SK-N-SH treated with all-trans-retinoic acid at 6 μM for 48 hours (cell line): ENCODE data around the gene FGD3.

Experiments
- ATAC-seq: fragments of 200-7000 bp; cut with Tn5 transposase; 3 replicates; pipeline ENCODE4 v1.9.1; 2020; ENCODE audit warnings: mild to moderate bottlenecking, moderate library complexity
- ARNTL ChIP-seq: fragments of 450-650 bp; formaldehyde crosslinking; IDR thresholded peaks from 2 replicates; pipeline ENCODE4 v1.5.0; 2020; ENCODE audit warnings: low read depth, mild to moderate bottlenecking, moderate library complexity, borderline replicate concordance
- BACH2 ChIP-seq: fragments of 250-450 bp; sonication (Bioruptor Pico); IDR thresholded peaks from 2 replicates; pipeline ENCODE4 v1.9.0; 2021; ENCODE audit warnings: mild to moderate bottlenecking, borderline replicate concordance
- CSDC2 ChIP-seq: fragments of 250-450 bp; sonication (Bioruptor Pico); IDR thresholded peaks from 2 replicates; pipeline ENCODE4 v1.5.0; 2020; ENCODE audit warnings: mild to moderate bottlenecking, moderate library complexity
- ESRRG ChIP-seq: fragments of 250-450 bp; sonication (Bioruptor Pico); IDR thresholded peaks from 2 replicates; pipeline ENCODE4 v1.6.1; 2021; ENCODE audit warnings: mild to moderate bottlenecking
- GLIS3 ChIP-seq: fragments of 250-450 bp; sonication (Bioruptor Pico); IDR thresholded peaks from 2 replicates; pipeline ENCODE4 v1.5.0; 2020; ENCODE audit warnings: mild to moderate bottlenecking, moderate library complexity
- ISL1 ChIP-seq: fragments of 250-450 bp; sonication (Bioruptor Pico); IDR thresholded peaks from 2 replicates; pipeline ENCODE4 v2.1.2; 2022; ENCODE audit warnings: mild to moderate bottlenecking, moderate library complexity
- OSR1 ChIP-seq: fragments of 250-450 bp; sonication (Bioruptor Pico); IDR thresholded peaks from 2 replicates; pipeline ENCODE4 v1.8.0; 2022; ENCODE audit warnings: moderate library complexity, mild to moderate bottlenecking, inconsistent platforms
- PPARA ChIP-seq: fragments of 250-450 bp; sonication (Bioruptor Pico); IDR thresholded peaks from 2 replicates; pipeline ENCODE4 v1.5.0; 2020; ENCODE audit warnings: mild to moderate bottlenecking, borderline replicate concordance
- RARB ChIP-seq: fragments of 250-450 bp; sonication (Bioruptor Pico); IDR thresholded peaks from 2 replicates; pipeline ENCODE4 v1.8.0; 2021; ENCODE audit warnings: mild to moderate bottlenecking, moderate library complexity
- SNAI2 ChIP-seq: fragments of 250-450 bp; sonication (Bioruptor Pico); IDR thresholded peaks from 2 replicates; pipeline ENCODE4 v1.5.0; 2020; ENCODE audit warnings: mild to moderate bottlenecking, moderate library complexity
- TOX ChIP-seq: fragments of 250-450 bp; sonication (Bioruptor Pico); IDR thresholded peaks from 2 replicates; pipeline ENCODE4 v1.8.0; 2021; ENCODE audit warnings: mild to moderate bottlenecking, moderate library complexity, borderline replicate concordance
- ZC3H10 ChIP-seq: fragments of 250-450 bp; sonication (Bioruptor Pico); IDR thresholded peaks from 2 replicates; pipeline ENCODE4 v1.5.1; 2021; ENCODE audit warnings: mild to moderate bottlenecking, moderate library complexity
- ZFP3 ChIP-seq: fragments of 250-450 bp; sonication (Bioruptor Pico); IDR thresholded peaks from 2 replicates; pipeline ENCODE4 v1.5.0; 2020; ENCODE audit warnings: mild to moderate bottlenecking, moderate library complexity
- ZFP30 ChIP-seq: fragments of 450-650 bp; formaldehyde crosslinking; IDR thresholded peaks from 2 replicates; pipeline ENCODE4 v1.5.0; 2022; ENCODE audit warnings: mild to moderate bottlenecking, moderate library complexity
- ZNF565 ChIP-seq: fragments of 450-650 bp; formaldehyde crosslinking; conservative IDR thresholded peaks from 2 replicates; pipeline ENCODE4 v1.5.0; 2020; ENCODE audit warnings: low read depth, mild to moderate bottlenecking, moderate library complexity
- ZNF70 ChIP-seq: fragments of 450-650 bp; formaldehyde crosslinking; IDR thresholded peaks from 2 replicates; pipeline ENCODE4 v1.5.0; 2020; ENCODE audit warnings: mild to moderate bottlenecking, moderate library complexity
- ZNF8 ChIP-seq: fragments of 450-650 bp; formaldehyde crosslinking; IDR thresholded peaks from 2 replicates; pipeline ENCODE4 v1.5.0; 2020; ENCODE audit warnings: mild to moderate bottlenecking, moderate library complexity
- TF ChIP-seq, protein P1 (sequence below): fragments of 250-450 bp; sonication (Bioruptor Pico); IDR thresholded peaks from 2 replicates; pipeline ENCODE4 v1.5.1; 2021; ENCODE audit warnings: mild to moderate bottlenecking, moderate library complexity
- TF ChIP-seq, protein P2 (sequence below): fragments of 250-450 bp; sonication (Bioruptor Pico); IDR thresholded peaks from 2 replicates; pipeline ENCODE4 v1.8.0; 2021; ENCODE audit warnings: low read depth, mild to moderate bottlenecking, moderate library complexity, borderline replicate concordance
- TF ChIP-seq, protein P3 (sequence below): fragments of 250-450 bp; sonication (Bioruptor Pico); IDR thresholded peaks from 2 replicates; pipeline ENCODE4 v1.8.0; 2020; ENCODE audit warnings: mild to moderate bottlenecking, moderate library complexity, borderline replicate concordance
- TF ChIP-seq, protein P4 (sequence below): fragments of 250-450 bp; sonication (Bioruptor Pico); IDR thresholded peaks from 2 replicates; pipeline ENCODE4 v1.5.1; 2020; ENCODE audit warnings: low read depth, mild to moderate bottlenecking, moderate library complexity
- TF ChIP-seq, protein P5 (sequence below): fragments of 250-450 bp; sonication (Bioruptor Pico); IDR thresholded peaks from 2 replicates; pipeline ENCODE4 v1.5.0; 2020; ENCODE audit warnings: mild to moderate bottlenecking, moderate library complexity

Gene FGD3

DNA sequence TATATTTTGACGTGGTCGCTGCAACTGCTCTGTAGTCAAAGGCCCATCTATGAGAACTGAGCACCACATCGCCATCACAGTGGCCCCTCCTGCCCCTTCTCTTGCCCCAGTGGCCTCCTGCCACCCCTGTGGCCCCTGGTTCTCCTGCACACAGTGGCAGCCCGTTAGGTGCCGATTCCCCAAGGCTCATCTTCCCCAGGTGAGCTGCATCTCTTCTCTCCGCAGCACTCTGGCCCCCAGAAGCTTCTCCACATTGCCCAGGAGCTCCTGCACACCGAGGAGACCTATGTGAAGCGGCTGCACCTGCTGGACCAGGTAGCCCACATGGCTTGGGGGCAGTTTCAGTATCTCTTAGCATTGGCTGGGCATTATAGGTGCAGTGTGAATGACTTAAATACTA lies 55.4 kb downstream of the FGD3 start:
- ATAC-seq: no peak
- TF ChIP-seq, protein P1, sequence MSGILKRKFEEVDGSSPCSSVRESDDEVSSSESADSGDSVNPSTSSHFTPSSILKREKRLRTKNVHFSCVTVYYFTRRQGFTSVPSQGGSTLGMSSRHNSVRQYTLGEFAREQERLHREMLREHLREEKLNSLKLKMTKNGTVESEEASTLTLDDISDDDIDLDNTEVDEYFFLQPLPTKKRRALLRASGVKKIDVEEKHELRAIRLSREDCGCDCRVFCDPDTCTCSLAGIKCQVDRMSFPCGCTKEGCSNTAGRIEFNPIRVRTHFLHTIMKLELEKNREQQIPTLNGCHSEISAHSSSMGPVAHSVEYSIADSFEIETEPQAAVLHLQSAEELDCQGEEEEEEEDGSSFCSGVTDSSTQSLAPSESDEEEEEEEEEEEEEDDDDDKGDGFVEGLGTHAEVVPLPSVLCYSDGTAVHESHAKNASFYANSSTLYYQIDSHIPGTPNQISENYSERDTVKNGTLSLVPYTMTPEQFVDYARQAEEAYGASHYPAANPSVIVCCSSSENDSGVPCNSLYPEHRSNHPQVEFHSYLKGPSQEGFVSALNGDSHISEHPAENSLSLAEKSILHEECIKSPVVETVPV (CRISPR knock-in tag): no peak
- TF ChIP-seq BACH2 (no peak), CSDC2 (CRISPR knock-in tag) (no peak), ARNTL (no peak), ESRRG (CRISPR knock-in tag) (no peak), ZNF565 (CRISPR knock-in tag) (no peak), RARB (CRISPR knock-in tag) (no peak), PPARA (CRISPR knock-in tag) (no peak), ZNF8 (CRISPR knock-in tag) (no peak), OSR1 (CRISPR knock-in tag) (no peak), SNAI2 (CRISPR knock-in tag) (no peak), GLIS3 (CRISPR knock-in tag) (no peak), ISL1 (CRISPR knock-in tag) (no peak)
- TF ChIP-seq, protein P2, sequence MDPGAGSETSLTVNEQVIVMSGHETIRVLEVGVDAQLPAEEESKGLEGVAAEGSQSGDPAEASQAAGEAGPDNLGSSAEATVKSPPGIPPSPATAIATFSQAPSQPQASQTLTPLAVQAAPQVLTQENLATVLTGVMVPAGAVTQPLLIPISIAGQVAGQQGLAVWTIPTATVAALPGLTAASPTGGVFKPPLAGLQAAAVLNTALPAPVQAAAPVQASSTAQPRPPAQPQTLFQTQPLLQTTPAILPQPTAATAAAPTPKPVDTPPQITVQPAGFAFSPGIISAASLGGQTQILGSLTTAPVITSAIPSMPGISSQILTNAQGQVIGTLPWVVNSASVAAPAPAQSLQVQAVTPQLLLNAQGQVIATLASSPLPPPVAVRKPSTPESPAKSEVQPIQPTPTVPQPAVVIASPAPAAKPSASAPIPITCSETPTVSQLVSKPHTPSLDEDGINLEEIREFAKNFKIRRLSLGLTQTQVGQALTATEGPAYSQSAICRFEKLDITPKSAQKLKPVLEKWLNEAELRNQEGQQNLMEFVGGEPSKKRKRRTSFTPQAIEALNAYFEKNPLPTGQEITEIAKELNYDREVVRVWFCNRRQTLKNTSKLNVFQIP: no peak
- TF ChIP-seq, protein P3, sequence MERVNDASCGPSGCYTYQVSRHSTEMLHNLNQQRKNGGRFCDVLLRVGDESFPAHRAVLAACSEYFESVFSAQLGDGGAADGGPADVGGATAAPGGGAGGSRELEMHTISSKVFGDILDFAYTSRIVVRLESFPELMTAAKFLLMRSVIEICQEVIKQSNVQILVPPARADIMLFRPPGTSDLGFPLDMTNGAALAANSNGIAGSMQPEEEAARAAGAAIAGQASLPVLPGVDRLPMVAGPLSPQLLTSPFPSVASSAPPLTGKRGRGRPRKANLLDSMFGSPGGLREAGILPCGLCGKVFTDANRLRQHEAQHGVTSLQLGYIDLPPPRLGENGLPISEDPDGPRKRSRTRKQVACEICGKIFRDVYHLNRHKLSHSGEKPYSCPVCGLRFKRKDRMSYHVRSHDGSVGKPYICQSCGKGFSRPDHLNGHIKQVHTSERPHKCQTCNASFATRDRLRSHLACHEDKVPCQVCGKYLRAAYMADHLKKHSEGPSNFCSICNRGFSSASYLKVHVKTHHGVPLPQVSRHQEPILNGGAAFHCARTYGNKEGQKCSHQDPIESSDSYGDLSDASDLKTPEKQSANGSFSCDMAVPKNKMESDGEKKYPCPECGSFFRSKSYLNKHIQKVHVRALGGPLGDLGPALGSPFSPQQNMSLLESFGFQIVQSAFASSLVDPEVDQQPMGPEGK (CRISPR knock-in tag): no peak

DNA sequence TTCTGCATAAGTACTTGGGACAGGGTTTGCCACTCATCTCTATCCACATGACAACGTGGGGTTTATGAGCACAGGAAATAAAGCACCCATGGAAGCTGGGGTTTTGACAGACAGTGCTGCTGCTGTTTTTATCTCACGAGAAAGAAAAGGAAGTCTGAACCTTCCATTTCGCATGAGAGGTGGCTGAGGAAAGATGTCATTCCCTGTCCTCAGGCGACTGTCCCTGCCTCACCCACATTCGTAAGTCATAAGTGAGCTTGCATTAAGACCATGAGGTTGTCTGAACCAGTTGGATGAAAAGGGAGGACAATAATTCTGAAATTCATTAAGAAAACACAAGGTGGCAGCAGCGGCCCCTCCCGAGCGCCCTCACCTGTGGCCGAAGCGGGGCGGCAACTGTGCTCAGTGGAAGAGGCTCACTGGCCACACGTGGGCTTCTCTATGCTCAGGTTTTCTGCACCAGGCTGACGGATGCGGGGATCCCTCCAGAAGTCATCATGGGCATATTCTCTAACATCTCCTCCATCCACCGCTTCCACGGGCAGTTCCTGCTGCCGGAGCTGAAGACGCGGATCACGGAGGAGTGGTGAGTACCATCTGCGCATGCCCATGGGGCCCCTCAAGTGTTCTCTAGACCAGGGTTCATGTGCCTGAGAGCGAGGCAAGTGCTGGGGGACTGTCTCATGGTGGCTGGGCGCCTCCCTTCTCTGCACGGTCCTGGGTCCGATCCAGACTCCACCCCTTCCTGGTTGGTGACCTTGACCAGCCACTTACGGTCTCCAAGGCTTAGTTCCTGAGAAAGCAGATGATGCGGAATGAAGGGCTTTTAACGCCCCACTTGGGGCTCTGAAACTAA lies 56.5 kb downstream of the FGD3 start:
- ATAC-seq: peak; percentile 94
- TF ChIP-seq, protein P2: no peak
- TF ChIP-seq ZNF8 (CRISPR knock-in tag) (no peak), TOX (CRISPR knock-in tag) (no peak), OSR1 (CRISPR knock-in tag) (no peak), ZFP3 (no peak), ISL1 (CRISPR knock-in tag) (no peak), ZNF70 (CRISPR knock-in tag) (no peak), ZC3H10 (CRISPR knock-in tag) (no peak), ESRRG (CRISPR knock-in tag) (no peak), BACH2 (no peak), ZNF565 (CRISPR knock-in tag) (no peak), ZFP30 (no peak)
- TF ChIP-seq, protein P4, sequence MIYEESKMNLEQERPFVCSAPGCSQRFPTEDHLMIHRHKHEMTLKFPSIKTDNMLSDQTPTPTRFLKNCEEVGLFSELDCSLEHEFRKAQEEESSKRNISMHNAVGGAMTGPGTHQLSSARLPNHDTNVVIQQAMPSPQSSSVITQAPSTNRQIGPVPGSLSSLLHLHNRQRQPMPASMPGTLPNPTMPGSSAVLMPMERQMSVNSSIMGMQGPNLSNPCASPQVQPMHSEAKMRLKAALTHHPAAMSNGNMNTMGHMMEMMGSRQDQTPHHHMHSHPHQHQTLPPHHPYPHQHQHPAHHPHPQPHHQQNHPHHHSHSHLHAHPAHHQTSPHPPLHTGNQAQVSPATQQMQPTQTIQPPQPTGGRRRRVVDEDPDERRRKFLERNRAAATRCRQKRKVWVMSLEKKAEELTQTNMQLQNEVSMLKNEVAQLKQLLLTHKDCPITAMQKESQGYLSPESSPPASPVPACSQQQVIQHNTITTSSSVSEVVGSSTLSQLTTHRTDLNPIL (CRISPR knock-in tag): no peak
- TF ChIP-seq, protein P5, sequence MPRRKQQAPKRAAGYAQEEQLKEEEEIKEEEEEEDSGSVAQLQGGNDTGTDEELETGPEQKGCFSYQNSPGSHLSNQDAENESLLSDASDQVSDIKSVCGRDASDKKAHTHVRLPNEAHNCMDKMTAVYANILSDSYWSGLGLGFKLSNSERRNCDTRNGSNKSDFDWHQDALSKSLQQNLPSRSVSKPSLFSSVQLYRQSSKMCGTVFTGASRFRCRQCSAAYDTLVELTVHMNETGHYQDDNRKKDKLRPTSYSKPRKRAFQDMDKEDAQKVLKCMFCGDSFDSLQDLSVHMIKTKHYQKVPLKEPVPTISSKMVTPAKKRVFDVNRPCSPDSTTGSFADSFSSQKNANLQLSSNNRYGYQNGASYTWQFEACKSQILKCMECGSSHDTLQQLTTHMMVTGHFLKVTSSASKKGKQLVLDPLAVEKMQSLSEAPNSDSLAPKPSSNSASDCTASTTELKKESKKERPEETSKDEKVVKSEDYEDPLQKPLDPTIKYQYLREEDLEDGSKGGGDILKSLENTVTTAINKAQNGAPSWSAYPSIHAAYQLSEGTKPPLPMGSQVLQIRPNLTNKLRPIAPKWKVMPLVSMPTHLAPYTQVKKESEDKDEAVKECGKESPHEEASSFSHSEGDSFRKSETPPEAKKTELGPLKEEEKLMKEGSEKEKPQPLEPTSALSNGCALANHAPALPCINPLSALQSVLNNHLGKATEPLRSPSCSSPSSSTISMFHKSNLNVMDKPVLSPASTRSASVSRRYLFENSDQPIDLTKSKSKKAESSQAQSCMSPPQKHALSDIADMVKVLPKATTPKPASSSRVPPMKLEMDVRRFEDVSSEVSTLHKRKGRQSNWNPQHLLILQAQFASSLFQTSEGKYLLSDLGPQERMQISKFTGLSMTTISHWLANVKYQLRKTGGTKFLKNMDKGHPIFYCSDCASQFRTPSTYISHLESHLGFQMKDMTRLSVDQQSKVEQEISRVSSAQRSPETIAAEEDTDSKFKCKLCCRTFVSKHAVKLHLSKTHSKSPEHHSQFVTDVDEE: no peak
- TF ChIP-seq, all 23 proteins: peak for 0
